ENCODE data around the gene INTS3.
"Not testable (repeated sequence)": the region's sequence is repeated elsewhere in the genome, so short reads cannot be mapped to it uniquely, and the experiment has no call there.

Gene INTS3

DNA sequence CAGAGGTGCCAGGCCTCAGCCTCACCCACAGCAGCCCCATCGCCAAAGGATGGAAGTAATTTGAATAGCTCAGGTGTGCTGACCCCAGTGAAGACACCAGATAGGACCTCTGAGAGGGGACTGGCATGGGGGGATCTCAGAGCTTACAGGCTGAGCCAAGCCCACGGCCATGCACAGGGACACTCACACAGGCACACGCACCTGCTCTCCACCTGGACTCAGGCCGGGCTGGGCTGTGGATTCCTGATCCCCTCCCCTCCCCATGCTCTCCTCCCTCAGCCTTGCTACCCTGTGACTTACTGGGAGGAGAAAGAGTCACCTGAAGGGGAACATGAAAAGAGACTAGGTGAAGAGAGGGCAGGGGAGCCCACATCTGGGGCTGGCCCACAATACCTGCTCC, 34.4 kb upstream of the INTS3 start:
- no peak overlapping the region for H3K27ac Mint-ChIP-seq (ENCODE audit: low read depth)
- no peaks in the 10 kb centered on the region for H3K4me1 Mint-ChIP-seq
- no peak overlapping the region for H3K4me3 Mint-ChIP-seq
- no peak for DNase-seq (ENCODE audit: low spot score in 2 of 2)
- ATAC-seq (replicated peaks; ENCODE audit: extremely low read depth, poor library complexity, severe bottlenecking): no peak
- H3K36me3 Mint-ChIP-seq (ENCODE audit: insufficient read depth): peaks cover 1% of the 10 kb centered on the region
- peaks cover 5% of the 10 kb centered on the region for H3K27me3 Mint-ChIP-seq
- H3K9me3 Mint-ChIP-seq: no peaks in the 10 kb centered on the region

GRCh38 chr1:153696741-153697140, 31.1 kb upstream of the INTS3 start:
- peaks cover 3% of the 10 kb centered on the region for H3K36me3 Mint-ChIP-seq (ENCODE audit: insufficient read depth)
- DNase-seq (ENCODE audit: low spot score in 2 of 2) (no peak), ATAC-seq (replicated peaks; ENCODE audit: extremely low read depth, poor library complexity, severe bottlenecking) (no peak)
- H3K9me3 Mint-ChIP-seq: no peaks in the 10 kb centered on the region
- no peaks in the 10 kb centered on the region for H3K4me1 Mint-ChIP-seq
- no peaks in the 10 kb centered on the region for H3K27me3 Mint-ChIP-seq
- H3K27ac Mint-ChIP-seq (ENCODE audit: low read depth): no peak overlapping the region
- H3K4me3 Mint-ChIP-seq: no peak overlapping the region

GRCh38 chr1:153697191-153698019, 30.4 kb upstream of the INTS3 start:
- no peak for DNase-seq (ENCODE audit: low spot score in 2 of 2)
- Mint-ChIP-seq H3K27ac (ENCODE audit: low read depth) (no peak overlapping the region), H3K36me3 (ENCODE audit: insufficient read depth) (peaks cover 3% of the 10 kb centered on the region), H3K9me3 (no peaks in the 10 kb centered on the region), H3K27me3 (no peaks in the 10 kb centered on the region), H3K4me1 (no peaks in the 10 kb centered on the region), H3K4me3 (peak overlapping the region; percentile 11)
- ATAC-seq (replicated peaks; ENCODE audit: extremely low read depth, poor library complexity, severe bottlenecking): no peak

DNA sequence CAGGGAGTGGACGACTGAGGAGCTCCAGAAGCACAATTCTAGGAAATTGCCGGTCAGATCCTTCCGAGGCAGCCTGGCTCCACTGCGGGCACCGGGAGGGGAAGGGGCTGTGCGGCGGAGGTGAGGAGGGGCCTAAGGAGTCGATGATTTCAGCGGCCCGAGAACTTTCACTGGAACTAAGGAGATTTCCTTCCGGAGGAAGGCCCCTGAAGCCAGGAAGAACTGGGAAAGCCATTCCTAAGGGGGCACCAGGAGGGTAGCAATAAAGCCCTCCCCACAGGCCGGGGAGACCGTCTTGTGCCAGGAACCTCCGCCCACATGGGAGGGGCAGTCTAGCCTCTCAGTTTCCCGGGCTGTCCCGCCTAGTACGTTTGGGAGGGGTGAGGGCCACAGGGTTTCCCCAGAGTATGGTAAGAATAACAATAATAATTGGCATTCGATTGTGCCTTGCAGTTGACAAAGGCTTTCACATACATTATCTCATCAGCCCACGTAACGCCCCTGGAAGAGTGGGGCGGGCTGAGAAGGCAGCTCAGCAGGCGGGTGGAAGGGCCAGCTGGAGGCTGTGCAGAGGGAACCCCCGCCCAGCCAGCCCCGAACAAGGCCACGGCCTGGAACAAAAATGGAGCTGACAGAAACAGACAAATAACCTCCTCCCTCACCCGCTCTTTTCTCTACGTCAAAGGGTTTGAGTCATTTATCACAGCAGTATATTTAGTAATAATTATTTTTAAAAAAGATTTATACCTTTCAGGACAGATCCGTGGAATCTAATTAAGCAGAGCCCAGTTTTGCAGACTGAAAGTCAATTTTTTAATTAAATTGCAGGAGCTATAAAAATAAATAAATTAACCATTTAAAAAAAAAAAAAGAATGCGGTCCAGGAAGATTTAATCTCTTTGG, 29.6 kb upstream of the INTS3 start:
- Mint-ChIP-seq H3K36me3 (ENCODE audit: insufficient read depth) (peaks cover 3% of the 10 kb centered on the region), H3K4me1 (no peaks in the 10 kb centered on the region), H3K9me3 (no peaks in the 10 kb centered on the region), H3K27me3 (no peaks in the 10 kb centered on the region), H3K27ac (ENCODE audit: low read depth) (no peak overlapping the region), H3K4me3 (peak overlapping the region; percentile 11)
- ATAC-seq (replicated peaks; ENCODE audit: extremely low read depth, poor library complexity, severe bottlenecking) (no peak), DNase-seq (ENCODE audit: low spot score in 2 of 2) (no peak)

GRCh38 chr1:153698923-153699714, 28.7 kb upstream of the INTS3 start:
- Mint-ChIP-seq H3K36me3 (ENCODE audit: insufficient read depth) (peaks cover 3% of the 10 kb centered on the region), H3K4me1 (no peaks in the 10 kb centered on the region), H3K9me3 (no peaks in the 10 kb centered on the region), H3K27ac (ENCODE audit: low read depth) (no peak overlapping the region), H3K27me3 (no peaks in the 10 kb centered on the region), H3K4me3 (no peak overlapping the region)
- DNase-seq (ENCODE audit: low spot score in 2 of 2) (no peak), ATAC-seq (replicated peaks; ENCODE audit: extremely low read depth, poor library complexity, severe bottlenecking) (no peak)

- Mint-ChIP-seq H3K36me3 (ENCODE audit: insufficient read depth) (peaks cover 3% of the 10 kb centered on the region), H3K27me3 (no peaks in the 10 kb centered on the region), H3K4me1 (no peaks in the 10 kb centered on the region), H3K27ac (ENCODE audit: low read depth) (no peak overlapping the region), H3K9me3 (no peaks in the 10 kb centered on the region), H3K4me3 (no peak overlapping the region)
- no peak for ATAC-seq (replicated peaks; ENCODE audit: extremely low read depth, poor library complexity, severe bottlenecking)
- DNase-seq (ENCODE audit: low spot score in 2 of 2): no peak
Observed at GRCh38 chr1:153699768-153700167, 28.1 kb upstream of the INTS3 start.

GRCh38 chr1:153705484-153705883, 22.4 kb upstream of the INTS3 start:
- Mint-ChIP-seq H3K27me3 (no peaks in the 10 kb centered on the region), H3K9me3 (no peaks in the 10 kb centered on the region), H3K27ac (ENCODE audit: low read depth) (no peak overlapping the region), H3K4me1 (no peaks in the 10 kb centered on the region), H3K36me3 (ENCODE audit: insufficient read depth) (peaks cover under 1% of the 10 kb centered on the region), H3K4me3 (no peak overlapping the region)
- ATAC-seq (replicated peaks; ENCODE audit: extremely low read depth, poor library complexity, severe bottlenecking) (no peak), DNase-seq (ENCODE audit: low spot score in 2 of 2) (no peak)

DNA sequence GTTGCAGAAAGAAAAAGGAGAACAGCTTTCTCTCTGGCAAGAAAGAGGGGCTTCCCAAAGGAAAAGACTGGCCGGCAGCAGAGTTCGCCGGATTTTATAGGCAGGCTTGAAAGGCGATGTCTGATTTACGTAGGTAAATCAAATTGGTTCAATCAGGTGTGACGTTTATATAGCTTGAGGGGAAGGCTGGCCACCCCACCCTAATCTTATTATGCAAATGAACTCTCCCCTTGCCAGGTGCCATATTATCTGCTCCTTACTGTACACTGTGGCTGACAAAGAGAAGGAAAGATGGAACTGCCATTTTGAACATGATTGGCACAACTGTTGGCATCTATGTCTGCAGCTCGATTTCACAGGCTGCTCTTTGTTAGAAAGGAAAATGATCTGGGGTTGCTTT, 16.8 kb upstream of the INTS3 start:
- no peaks in the 10 kb centered on the region for H3K4me1 Mint-ChIP-seq
- no peak for ATAC-seq (replicated peaks; ENCODE audit: extremely low read depth, poor library complexity, severe bottlenecking)
- H3K36me3 Mint-ChIP-seq (ENCODE audit: insufficient read depth): no peaks in the 10 kb centered on the region
- H3K4me3 Mint-ChIP-seq: no peak overlapping the region
- DNase-seq (ENCODE audit: low spot score in 2 of 2): no peak
- H3K9me3 Mint-ChIP-seq: no peaks in the 10 kb centered on the region
- no peak overlapping the region for H3K27ac Mint-ChIP-seq (ENCODE audit: low read depth)
- H3K27me3 Mint-ChIP-seq: peaks cover 23% of the 10 kb centered on the region

- not testable (repeated sequence) for DNase-seq (ENCODE audit: low spot score in 2 of 2); ATAC-seq (replicated peaks; ENCODE audit: extremely low read depth, poor library complexity, severe bottlenecking)
Observed at GRCh38 chr1:153716211-153716610, 11.6 kb upstream of the INTS3 start.

DNA sequence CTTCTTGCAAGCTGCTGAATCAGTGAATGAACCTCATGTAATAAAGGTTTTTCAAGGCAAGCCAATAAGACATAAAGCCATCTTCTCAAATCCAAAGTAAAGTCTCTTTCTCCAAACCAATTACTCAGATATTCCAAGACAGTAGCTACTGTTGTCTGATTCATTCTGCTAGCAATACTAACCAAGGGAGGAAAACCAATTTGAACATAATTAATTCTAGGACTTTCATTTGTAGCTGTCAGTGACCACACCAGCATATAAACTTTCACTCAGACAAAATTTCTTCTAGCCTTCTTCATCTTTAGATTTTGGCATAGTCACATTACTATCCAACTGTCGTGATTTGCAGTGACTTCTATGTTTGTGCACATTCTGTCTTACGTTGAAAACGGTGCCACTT, 10.5 kb upstream of the INTS3 start:
- no peak for DNase-seq (ENCODE audit: low spot score in 2 of 2)
- H3K9me3 Mint-ChIP-seq: no peaks in the 10 kb centered on the region
- no peak for ATAC-seq (replicated peaks; ENCODE audit: extremely low read depth, poor library complexity, severe bottlenecking)
- H3K36me3 Mint-ChIP-seq (ENCODE audit: insufficient read depth): no peaks in the 10 kb centered on the region
- no peak overlapping the region for H3K27ac Mint-ChIP-seq (ENCODE audit: low read depth)
- peaks cover 23% of the 10 kb centered on the region for H3K27me3 Mint-ChIP-seq
- no peak overlapping the region for H3K4me3 Mint-ChIP-seq
- no peaks in the 10 kb centered on the region for H3K4me1 Mint-ChIP-seq

More at GRCh38 chr1:153716211-153716610, 11.6 kb upstream of the INTS3 start:
- not testable (repeated sequence) for H3K4me1 Mint-ChIP-seq; H3K9me3 Mint-ChIP-seq; H3K36me3 Mint-ChIP-seq (ENCODE audit: insufficient read depth); H3K27ac Mint-ChIP-seq (ENCODE audit: low read depth); H3K4me3 Mint-ChIP-seq
- peaks cover 23% of the 10 kb centered on the region for H3K27me3 Mint-ChIP-seq

- DNase-seq (ENCODE audit: low spot score in 2 of 2): no peak
- no peak for ATAC-seq (replicated peaks; ENCODE audit: extremely low read depth, poor library complexity, severe bottlenecking)
- H3K36me3 Mint-ChIP-seq (ENCODE audit: insufficient read depth): peaks cover 10% of the 10 kb centered on the region
- H3K27ac Mint-ChIP-seq (ENCODE audit: low read depth): no peak overlapping the region
- no peak overlapping the region for H3K4me3 Mint-ChIP-seq
- no peaks in the 10 kb centered on the region for H3K27me3 Mint-ChIP-seq
- H3K9me3 Mint-ChIP-seq: no peaks in the 10 kb centered on the region
- H3K4me1 Mint-ChIP-seq: peaks cover 12% of the 10 kb centered on the region
Observed at GRCh38 chr1:153723687-153724086, 4.2 kb upstream of the INTS3 start.

DNA sequence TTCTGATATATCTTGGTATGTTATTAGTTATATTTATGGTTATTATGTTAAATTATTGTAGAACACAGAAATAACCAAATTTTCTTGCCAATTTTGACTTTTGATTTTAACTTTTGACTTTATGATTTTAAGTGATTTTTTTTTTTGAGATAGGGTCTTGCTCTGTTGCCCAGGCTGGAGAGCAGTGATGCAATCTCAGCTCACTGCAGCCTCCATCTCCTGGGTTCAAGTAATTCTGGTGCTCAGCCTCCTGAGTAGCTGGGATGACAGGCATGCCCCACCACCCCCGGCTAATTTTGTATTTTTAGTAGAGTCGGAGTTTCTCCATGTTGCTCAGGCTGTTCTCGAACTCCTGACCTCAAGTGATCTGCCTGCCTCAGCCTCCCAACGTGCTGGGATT, 3.2 kb upstream of the INTS3 start:
- H3K27me3 Mint-ChIP-seq; H3K36me3 Mint-ChIP-seq (ENCODE audit: insufficient read depth); H3K4me3 Mint-ChIP-seq; H3K27ac Mint-ChIP-seq (ENCODE audit: low read depth); ATAC-seq (replicated peaks; ENCODE audit: extremely low read depth, poor library complexity, severe bottlenecking); DNase-seq (ENCODE audit: low spot score in 2 of 2); H3K9me3 Mint-ChIP-seq: not testable (repeated sequence)
- peaks cover 20% of the 10 kb centered on the region for H3K4me1 Mint-ChIP-seq
